RWPE1 (cell line): ENCODE data around the gene GGA2.
A peak's percentile ranks its signal among the peaks of the same experiment; 100 is the strongest.
"Not testable (repeated sequence)": the region's sequence is repeated elsewhere in the genome, so short reads cannot be mapped to it uniquely, and the experiment has no call there.

Source experiments
- CTCF ChIA-PET: fragments of 350-600 bp; sonication (Branson Sonifier 250); formaldehyde crosslinking; extraction: SDS; loops from one replicate; lab custom pipeline; 2021; lab: Yijun Ruan, JAX
- POLR2A ChIA-PET: fragments of 400-600 bp; formaldehyde crosslinking; extraction: SDS; loops from one replicate; lab custom pipeline; 2020; ENCODE audit warnings: antibody characterized with exemption; ENCODE audit not compliant: low non-redundant PET; lab: Yijun Ruan, JAX
- DNase-seq: peaks from one replicate; pipeline ENCODE4 v3.0.0; 2012; ENCODE audit warnings: low spot score
- H3K27ac ChIP-seq: fragments of 450-650 bp; 2 replicates; pipeline ENCODE4 v1.5.1; 2017
- CTCF ChIP-seq: fragments of 450-650 bp; conservative IDR thresholded peaks from 2 replicates; pipeline ENCODE4 v1.5.1; 2017; ENCODE audit warnings: low read depth, mild to moderate bottlenecking

The GGA2 gene

GRCh38 chr16:23469814-23470213 is 40.5 kb downstream of the GGA2 start:
- ChIA-PET POLR2A (no interaction called here), CTCF (no interaction called here)
- H3K27ac ChIP-seq = no peak overlapping the region; the same call in 1 of the 2 replicates
- peak; percentile 82 for DNase-seq
- TF ChIP-seq CTCF = no peak

DNA sequence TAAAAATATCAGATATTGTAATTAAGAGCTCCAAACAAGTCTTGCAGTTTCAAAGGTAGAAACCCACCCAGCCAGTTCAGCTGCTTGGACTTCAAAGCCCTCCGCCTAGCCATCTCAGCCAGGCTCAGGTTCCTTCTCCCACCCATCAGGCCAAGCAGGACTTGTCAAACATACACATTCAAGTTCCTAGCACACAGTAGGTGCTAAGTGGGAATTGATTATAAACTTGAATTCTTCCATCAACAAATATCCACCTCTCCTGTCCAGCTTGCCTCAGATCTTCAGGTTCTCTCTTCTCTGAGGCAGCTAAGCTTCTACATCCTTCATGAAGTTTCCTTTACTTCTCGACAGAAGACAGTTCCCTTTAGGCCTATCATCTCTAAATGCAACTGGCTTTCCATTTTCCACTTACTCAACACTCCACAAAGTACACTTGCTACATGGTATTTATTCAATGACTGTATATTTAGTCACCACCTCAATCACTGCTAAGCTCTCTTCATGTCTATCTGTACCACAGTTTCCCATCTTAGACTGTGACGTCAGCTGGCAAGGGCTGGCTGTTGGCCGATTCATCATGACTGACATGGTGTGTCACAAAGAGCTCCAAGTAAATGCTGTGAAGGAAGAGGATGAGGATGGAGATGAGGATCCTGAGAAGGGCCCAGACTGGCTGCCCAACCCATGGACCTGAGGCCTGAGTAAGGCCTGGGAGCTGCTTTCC is 44.0 kb downstream of the GGA2 start:
- ChIA-PET POLR2A (no interaction called here), CTCF (interaction anchor here (1.0 kb wide), 1 partner anchor 23 kb away, joined by 3 read pairs; no protein-coding TSS in a partner anchor)
- peak; percentile 68 for DNase-seq
- H3K27ac ChIP-seq = peak overlapping the region; percentile 38
- no peak for TF ChIP-seq CTCF

GRCh38 chr16:23465179-23465578 is 45.1 kb downstream of the GGA2 start:
- H3K27ac ChIP-seq = peak overlapping the region; percentile 9; the same call in 1 of the 2 replicates
- ChIA-PET POLR2A (interaction anchor here (0.6 kb wide), 1 partner anchor 24 kb away, joined by 4 read pairs; no protein-coding TSS in a partner anchor), CTCF (no interaction called here)
- TF ChIP-seq CTCF = no peak
- DNase-seq = no peak

DNA sequence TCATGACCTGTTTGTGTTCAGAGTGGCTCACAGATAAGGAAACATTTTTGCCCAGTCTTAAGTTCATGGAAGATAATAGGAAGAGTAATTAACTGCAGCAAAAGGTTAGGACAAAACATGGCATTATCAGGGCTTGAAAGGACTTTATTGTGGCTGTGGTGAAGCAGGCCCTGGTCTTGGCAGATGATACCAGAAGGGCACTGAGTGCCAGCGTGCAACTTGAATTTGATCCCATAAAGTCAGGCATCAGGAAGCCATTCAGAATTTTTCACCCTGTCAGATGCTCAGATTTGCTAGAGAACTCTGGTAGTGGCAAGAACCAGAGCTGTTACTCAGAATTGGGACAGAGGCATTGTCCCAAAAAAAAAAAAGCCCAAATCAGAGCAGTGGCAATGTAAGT is 46.1 kb downstream of the GGA2 start:
- no peak for TF ChIP-seq CTCF
- no peak for DNase-seq
- no peak overlapping the region for H3K27ac ChIP-seq
- ChIA-PET POLR2A (no interaction called here), CTCF (no interaction called here)

DNA sequence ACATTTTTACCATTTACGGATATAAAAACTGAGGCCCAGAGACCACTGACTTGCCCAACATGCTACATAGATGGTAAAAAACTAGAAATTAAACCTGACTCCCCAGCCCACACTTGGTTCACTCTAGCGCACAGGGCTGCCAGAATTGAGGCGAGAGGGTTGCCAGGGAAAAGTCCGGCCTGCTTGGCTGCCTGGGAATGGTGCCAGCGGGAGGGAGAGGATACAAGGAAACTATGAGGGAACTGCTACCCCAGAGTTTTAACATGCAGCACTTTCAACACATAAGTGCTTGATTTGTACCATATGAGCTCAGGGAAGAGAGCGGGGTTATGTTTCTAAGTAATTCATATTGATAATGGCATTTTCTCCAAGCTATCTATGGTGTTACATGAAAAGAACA is 47.3 kb downstream of the GGA2 start:
- H3K27ac ChIP-seq, POLR2A ChIA-PET, CTCF ChIA-PET, DNase-seq: not testable (repeated sequence)

- peak overlapping the region; percentile 80 for H3K27ac ChIP-seq
Observed at GRCh38 chr16:23453338-23454052, 56.8 kb downstream of the GGA2 start.

More at GRCh38 chr16:23453338-23454052, 56.8 kb downstream of the GGA2 start:
- no peak for TF ChIP-seq CTCF
- CTCF ChIA-PET = interaction anchor here (0.6 to 0.7 kb wide), 2 partner anchors 147 to 1104 kb away, joined by 4 read pairs; no protein-coding TSS in a partner anchor
- no peak for DNase-seq
- POLR2A ChIA-PET = interaction anchor here (0.5 kb wide), 1 partner anchor 45 kb away, joined by 3 read pairs; no protein-coding TSS in a partner anchor
